Vagina (tissue), 2 donors: ENCODE results near the gene TRMT11.

Experiments
- CTCF ChIP-seq, 3 experiments: fragments of 450-650 bp in 2 of 3; fragments of 200-600 bp in 1 of 3; sonication (generic) in 1 of 3; IDR thresholded peaks; one replicate each; pipeline ENCODE4 v1.5.1; 2017 to 2019; ENCODE audit warnings: antibody characterized with exemption in 3 of 3, mild to moderate bottlenecking in 2 of 3, moderate library complexity in 2 of 3
- POLR2AphosphoS5 ChIP-seq, 2 donors: sonication (generic); formaldehyde crosslinking; IDR thresholded peaks; one replicate each; pipeline ENCODE4 v1.9.0; 2017; ENCODE audit warnings: antibody characterized with exemption in 2 of 2, mild to moderate bottlenecking in 2 of 2, low read depth in 1 of 2; ENCODE audit not compliant: insufficient read depth in 1 of 2

- TF ChIP-seq POLR2AphosphoS5 (IDR thresholded peaks at IDR 0.05; ENCODE audit: insufficient read depth in 1 of 2, low read depth in 1 of 2) (no peak), CTCF (IDR thresholded peaks at IDR 0.05) (no peak)
Observed at GRCh38 chr6:126042001-126042419, 55.7 kb downstream of the TRMT11 start.
